H1 (cell line): ENCODE measurements around the gene LMAN2. TPM values are rescaled to one million over a fixed set of nuclear protein-coding genes. Genes with fewer than 3 reads are reported as not detected.

Experiments
- CTBP2 ChIP-seq: IDR thresholded peaks from 2 replicates; pipeline ENCODE4 v1.7.0; 2011; ENCODE audit warnings: borderline replicate concordance, mild to moderate bottlenecking, moderate library complexity, mixed read lengths, low read length; ENCODE audit not compliant: insufficient read depth, insufficient read length
- EZH2 ChIP-seq: fragments of 200-600 bp; sonication (generic); IDR thresholded peaks from 2 replicates; pipeline ENCODE4 v1.7.1; 2012; ENCODE audit warnings: low read depth, mild to moderate bottlenecking, moderate library complexity, low read length, inconsistent platforms; ENCODE audit not compliant: severe bottlenecking
- HDAC2 ChIP-seq, 2 experiments: fragments of 300-600 bp in 1 of 2; sonication (generic) in 1 of 2; IDR thresholded peaks; 2 replicates each; pipeline ENCODE4 v1.6.1; 2011 to 2012; ENCODE audit warnings: low read depth in 2 of 2, low read length in 2 of 2, mild to moderate bottlenecking in 2 of 2, moderate library complexity in 2 of 2, borderline replicate concordance in 1 of 2, inconsistent platforms in 1 of 2
- JUN ChIP-seq: IDR thresholded peaks from 2 replicates; pipeline ENCODE4 v1.6.1; 2011; ENCODE audit warnings: low read depth, mild to moderate bottlenecking, improper control_type of control experiment, low read length
- JUND ChIP-seq: IDR thresholded peaks from 2 replicates; pipeline ENCODE4 v1.6.1; 2011; ENCODE audit warnings: mild to moderate bottlenecking, improper control_type of control experiment, low read length
- KDM5A ChIP-seq: fragments of 200-600 bp; IDR thresholded peaks from 2 replicates; pipeline ENCODE4 v1.7.1; 2012; ENCODE audit warnings: mild to moderate bottlenecking, low read length, inconsistent platforms, mixed read lengths
- RAD21 ChIP-seq, 2 experiments: IDR thresholded peaks in 1 of 2; conservative IDR thresholded peaks in 1 of 2; 2 replicates each; pipeline ENCODE4 v1.6.1; 2011; ENCODE audit warnings: low read depth in 2 of 2, low read length in 2 of 2, improper control_type of control experiment in 1 of 2, inconsistent platforms in 1 of 2, mild to moderate bottlenecking in 1 of 2, moderate library complexity in 1 of 2
- SIX5 ChIP-seq: IDR thresholded peaks from 2 replicates; pipeline ENCODE4 v1.6.1; 2011; ENCODE audit warnings: mild to moderate bottlenecking, low read depth, low read length
- TEAD4 ChIP-seq: IDR thresholded peaks from 2 replicates; pipeline ENCODE4 v1.6.1; 2012; ENCODE audit warnings: low read depth, low read length, inconsistent platforms, mixed read lengths
- YY1 ChIP-seq: IDR thresholded peaks from 2 replicates; pipeline ENCODE4 v1.6.1; 2011; ENCODE audit warnings: low read depth, mild to moderate bottlenecking, low read length
- ZNF274 ChIP-seq: IDR thresholded peaks from 2 replicates; pipeline ENCODE4 v1.7.0; 2012; ENCODE audit warnings: low read length, borderline replicate concordance; ENCODE audit errors: extremely low read depth
- polyA plus RNA-seq, 7 experiments: library from polyadenylated mRNA; depleted of rRNA in 3 of 7; stranded (reverse) in 5 of 7; unstranded in 2 of 7; fragments of >200 nt in 5 of 7; fragments of 200-250 nt in 2 of 7; gene quantifications; 1 replicate in 5 of 7; 2 replicates in 1 of 7; 4 replicates in 1 of 7; pipeline versions ENCODE4 v1.2.1 to v1.2.3, GENCODE V29; 2011 to 2013; ENCODE audit warnings: missing spikeins in 2 of 7, mixed read lengths in 2 of 7
- total RNA-seq: library from RNA; stranded (reverse); fragmentation: NEBNext Ultra II Directional; extraction: Animal tissue kit (Norgen Biotek cat#: 25700); gene quantifications from 2 replicates; pipeline ENCODE4 v1.2.1, GENCODE V29; 2021
- TF ChIP-seq, protein P1 (sequence below): IDR thresholded peaks from 2 replicates; pipeline ENCODE4 v1.6.1; 2012; ENCODE audit warnings: low read length, inconsistent platforms
- TF ChIP-seq, protein P2 (sequence below), 3 experiments: IDR thresholded peaks; 1 replicate in 2 of 3; 2 replicates in 1 of 3; pipeline versions ENCODE4 v1.5.1 to v1.6.1; 2011; ENCODE audit warnings: low read length in 3 of 3, mild to moderate bottlenecking in 3 of 3, inconsistent platforms in 2 of 3, low read depth in 1 of 3, moderate library complexity in 1 of 3; ENCODE audit not compliant: insufficient read depth in 1 of 3; ENCODE audit errors: control extremely low read depth in 1 of 3
- TF ChIP-seq, protein P3 (sequence below): IDR thresholded peaks from 2 replicates; pipeline ENCODE4 v1.6.1; 2012; ENCODE audit warnings: inconsistent platforms

LMAN2 gene
- total and polyA plus RNA-seq, 2 of the 8 experiments (the other 6 are each of a cell fraction or from before 2014, with no cell fraction given), result 116 to 225 TPM

DNA sequence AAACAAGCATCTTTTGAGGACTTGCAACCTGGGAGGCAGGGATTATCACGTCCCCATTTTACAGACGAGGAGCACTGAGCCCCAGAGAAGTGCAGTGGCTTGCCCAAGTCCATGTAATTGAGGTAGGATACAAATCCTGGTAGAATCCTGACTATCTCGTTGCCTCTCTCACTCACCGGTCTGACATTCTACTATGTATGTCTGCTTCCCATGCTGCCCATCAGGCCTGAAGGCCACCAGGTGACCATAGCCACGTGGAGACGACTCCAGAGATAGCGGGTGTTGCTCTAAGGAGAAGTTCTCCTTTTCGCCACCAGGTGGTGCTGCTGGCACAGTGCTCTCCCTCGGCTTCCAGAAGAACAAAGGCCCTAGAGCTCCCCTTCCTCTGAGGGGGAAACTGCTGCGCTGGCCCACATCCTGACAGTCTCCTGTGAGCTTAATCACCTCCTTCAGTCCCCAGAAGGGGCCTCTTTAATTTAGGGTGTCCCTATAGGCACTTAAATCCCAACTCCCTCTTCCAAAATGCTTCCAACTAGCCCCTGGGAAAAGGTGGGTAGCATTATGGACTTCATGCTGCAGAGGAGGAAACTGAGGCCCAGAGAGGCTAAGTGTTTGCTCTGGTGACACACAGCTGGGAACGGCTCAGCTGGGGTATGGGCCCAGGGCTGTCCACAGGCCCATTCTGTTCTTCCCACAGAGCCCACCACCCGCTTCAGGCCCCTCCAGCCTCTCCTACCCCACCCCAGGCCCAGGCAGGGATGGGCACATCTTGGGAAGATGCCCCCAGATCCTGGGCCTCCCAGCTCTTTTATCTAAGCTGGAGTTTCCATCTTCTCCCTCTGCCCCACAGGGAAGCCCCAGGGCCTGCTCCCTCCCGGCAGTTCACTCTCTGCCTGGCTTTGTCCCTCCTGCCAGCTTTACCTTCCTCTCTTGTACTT is 39.2 kb upstream of the LMAN2 start (continued):
- TF ChIP-seq, protein P1, sequence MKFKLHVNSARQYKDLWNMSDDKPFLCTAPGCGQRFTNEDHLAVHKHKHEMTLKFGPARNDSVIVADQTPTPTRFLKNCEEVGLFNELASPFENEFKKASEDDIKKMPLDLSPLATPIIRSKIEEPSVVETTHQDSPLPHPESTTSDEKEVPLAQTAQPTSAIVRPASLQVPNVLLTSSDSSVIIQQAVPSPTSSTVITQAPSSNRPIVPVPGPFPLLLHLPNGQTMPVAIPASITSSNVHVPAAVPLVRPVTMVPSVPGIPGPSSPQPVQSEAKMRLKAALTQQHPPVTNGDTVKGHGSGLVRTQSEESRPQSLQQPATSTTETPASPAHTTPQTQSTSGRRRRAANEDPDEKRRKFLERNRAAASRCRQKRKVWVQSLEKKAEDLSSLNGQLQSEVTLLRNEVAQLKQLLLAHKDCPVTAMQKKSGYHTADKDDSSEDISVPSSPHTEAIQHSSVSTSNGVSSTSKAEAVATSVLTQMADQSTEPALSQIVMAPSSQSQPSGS, result peak; percentile 55; the same call in 1 of the 2 replicates
- TF ChIP-seq SIX5 (no peak), KDM5A (no peak), JUND (0 out of 2 replicates have a peak, but pooled peaks have one; percentile 14), EZH2 (no peak), TEAD4 (no peak), CTBP2 (no peak), JUN (no peak), YY1 (0 out of 2 replicates have a peak, but pooled peaks have one; percentile 10), RAD21 (IDR thresholded peaks at IDR 0.05 in 1 of 2, conservative IDR thresholded peaks at IDR 0.05 in 1 of 2; ENCODE audit: low read depth in 2 of 2, low read length in 2 of 2) (peak; percentile 93 to 97), HDAC2 (IDR thresholded peaks at IDR 0.05; ENCODE audit: borderline replicate concordance in 1 of 2, low read depth in 2 of 2, low read length in 2 of 2) (peak in 1 of 2 experiments; percentile 85; a peak in 1 of 4 replicates), ZNF274 (no peak)
- TF ChIP-seq, protein P2, sequence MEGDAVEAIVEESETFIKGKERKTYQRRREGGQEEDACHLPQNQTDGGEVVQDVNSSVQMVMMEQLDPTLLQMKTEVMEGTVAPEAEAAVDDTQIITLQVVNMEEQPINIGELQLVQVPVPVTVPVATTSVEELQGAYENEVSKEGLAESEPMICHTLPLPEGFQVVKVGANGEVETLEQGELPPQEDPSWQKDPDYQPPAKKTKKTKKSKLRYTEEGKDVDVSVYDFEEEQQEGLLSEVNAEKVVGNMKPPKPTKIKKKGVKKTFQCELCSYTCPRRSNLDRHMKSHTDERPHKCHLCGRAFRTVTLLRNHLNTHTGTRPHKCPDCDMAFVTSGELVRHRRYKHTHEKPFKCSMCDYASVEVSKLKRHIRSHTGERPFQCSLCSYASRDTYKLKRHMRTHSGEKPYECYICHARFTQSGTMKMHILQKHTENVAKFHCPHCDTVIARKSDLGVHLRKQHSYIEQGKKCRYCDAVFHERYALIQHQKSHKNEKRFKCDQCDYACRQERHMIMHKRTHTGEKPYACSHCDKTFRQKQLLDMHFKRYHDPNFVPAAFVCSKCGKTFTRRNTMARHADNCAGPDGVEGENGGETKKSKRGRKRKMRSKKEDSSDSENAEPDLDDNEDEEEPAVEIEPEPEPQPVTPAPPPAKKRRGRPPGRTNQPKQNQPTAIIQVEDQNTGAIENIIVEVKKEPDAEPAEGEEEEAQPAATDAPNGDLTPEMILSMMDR (IDR thresholded peaks at IDR 0.05; ENCODE audit: control extremely low read depth in 1 of 3, insufficient read depth in 1 of 3, low read depth in 1 of 3, low read length in 3 of 3), result peak in 2 of 3 experiments; percentile 97; a peak in 3 of 4 replicates
- TF ChIP-seq, protein P3, sequence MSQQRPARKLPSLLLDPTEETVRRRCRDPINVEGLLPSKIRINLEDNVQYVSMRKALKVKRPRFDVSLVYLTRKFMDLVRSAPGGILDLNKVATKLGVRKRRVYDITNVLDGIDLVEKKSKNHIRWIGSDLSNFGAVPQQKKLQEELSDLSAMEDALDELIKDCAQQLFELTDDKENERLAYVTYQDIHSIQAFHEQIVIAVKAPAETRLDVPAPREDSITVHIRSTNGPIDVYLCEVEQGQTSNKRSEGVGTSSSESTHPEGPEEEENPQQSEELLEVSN, result peak; percentile 76
